Kidney capillary endothelial cell (primary cell): ENCODE data around the gene PPP1R7.

Source experiments
- DNase-seq: peaks from one replicate; pipeline ENCODE4 v3.0.0-alpha.2; 2018; ENCODE audit warnings: low spot score

Gene PPP1R7

GRCh38 chr2:241232736-241233575, 82.7 kb downstream of the PPP1R7 start:
- no peak for DNase-seq
